COLO829 (cell line): ENCODE measurements around the gene PMEPA1.
A peak's percentile ranks its signal among the peaks of the same experiment; 100 is the strongest.

Source experiments
- DNase-seq: peaks from one replicate; pipeline ENCODE4 v3.0.0; 2012; ENCODE audit warnings: low spot score

PMEPA1 gene

DNA sequence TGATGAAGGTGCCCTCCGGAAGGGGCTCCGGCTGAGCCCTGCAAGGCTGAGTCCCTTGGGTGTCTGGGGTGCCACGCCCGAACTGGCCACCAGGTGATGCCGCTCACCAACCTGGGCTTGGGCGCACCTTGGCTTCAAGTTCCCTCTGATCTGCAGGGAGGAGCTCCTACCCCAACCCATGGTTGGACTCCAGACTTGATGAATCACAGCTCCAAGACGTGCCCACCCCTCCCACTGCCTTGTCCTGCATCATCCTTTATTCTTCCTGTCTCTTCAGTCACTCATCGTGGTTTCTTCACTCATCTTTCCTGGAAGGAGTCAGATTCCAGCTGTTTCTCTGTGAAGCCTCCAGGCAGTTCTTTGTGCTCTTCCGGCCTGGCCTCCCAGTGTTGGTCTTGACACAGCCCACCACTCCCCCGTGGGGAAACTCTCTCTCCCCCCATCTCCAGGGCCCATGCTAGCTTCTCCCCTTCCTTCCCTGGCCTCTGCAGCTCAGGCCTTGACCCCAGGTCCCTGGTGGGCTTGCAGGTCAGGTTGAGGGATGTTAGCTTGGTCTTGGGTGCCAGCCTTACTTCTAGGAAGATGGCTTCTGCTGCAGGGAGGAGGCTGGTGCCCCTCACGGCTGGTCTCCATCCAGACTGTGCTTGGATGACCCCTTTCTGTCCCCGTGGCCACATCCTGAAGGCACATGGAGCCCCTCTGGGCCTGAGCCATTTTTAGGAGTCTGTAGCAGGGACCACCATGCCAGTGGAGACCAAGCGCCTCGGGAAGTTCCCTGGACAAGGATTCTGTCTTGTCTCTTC lies 87.0 kb downstream of the PMEPA1 start:
- DNase-seq, result peak; percentile 82

DNA sequence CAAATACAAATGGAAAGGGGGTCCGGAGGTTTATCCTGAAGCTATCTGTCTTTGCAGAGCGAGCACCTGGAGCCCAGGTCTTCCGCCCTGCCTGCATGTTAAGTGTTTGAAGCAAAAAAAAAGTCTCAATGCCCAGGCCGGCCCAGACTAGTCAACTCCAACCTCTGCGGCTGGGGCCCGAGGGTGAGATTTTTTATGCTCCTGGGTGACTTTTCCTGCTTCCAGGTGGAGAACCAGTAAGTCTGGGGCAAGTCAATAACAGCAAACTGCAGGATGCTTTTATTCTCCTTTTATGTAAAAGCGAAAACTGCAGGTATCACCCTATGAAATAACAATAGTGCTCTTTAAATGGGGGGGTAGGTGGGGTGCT lies 87.6 kb downstream of the PMEPA1 start:
- no peak for DNase-seq

DNA sequence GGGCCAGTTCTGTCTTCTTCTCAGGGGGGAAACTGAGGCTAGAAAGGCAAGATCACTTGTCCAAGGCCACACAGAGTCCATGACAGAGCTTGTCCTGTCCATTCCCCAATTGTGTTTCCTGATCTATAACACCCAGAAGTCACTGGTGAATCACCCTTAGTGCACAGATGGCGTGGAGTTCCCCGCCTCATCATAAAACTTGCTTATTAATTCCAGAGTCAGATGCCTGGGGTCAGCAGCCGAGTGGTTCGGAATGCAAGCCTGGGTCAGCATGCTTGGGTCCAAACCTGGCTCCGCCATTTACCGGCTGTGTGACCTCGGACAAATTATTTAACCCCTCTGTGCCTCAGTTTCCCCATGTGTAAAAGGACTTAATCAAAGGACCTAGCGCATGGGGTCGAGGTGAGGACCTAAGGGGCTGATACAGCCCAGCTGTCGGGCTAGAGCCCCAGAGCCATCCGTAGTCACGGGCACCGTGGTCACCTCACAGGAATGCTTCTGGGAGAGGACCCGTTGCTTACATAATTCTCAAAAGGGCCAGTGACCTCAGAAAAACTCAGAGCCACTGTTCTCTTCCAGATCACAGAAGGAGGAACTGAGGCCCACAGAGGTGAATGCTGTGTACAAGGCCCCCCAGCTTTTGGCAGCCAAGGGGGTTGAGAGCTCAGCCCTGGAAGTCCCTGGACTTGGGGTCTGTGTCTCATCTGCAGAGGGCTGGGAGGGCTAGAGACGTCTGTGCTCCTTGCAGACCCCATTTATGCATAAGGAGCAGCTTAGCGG lies 88.2 kb downstream of the PMEPA1 start:
- no peak for DNase-seq

DNA sequence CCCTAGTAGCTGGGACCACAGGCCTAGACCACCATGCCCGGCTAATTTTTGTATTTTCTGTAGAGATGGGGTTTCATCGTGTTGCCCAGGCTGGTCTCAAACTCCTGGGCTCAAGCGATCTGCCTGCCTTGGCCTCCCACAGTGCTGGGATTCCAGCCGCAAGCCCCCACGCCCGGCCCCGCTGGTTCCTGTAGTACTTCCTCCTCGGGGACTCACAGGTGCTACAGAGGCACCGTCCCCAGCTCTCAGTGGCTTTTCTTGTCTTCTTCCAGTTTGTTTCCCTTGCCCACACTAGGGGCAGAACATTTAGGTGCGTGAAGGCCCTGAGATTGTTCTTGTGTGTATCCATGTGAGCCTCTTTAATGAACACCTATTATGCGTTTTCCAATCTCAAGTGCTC lies 88.8 kb downstream of the PMEPA1 start:
- DNase-seq, result no peak

DNA sequence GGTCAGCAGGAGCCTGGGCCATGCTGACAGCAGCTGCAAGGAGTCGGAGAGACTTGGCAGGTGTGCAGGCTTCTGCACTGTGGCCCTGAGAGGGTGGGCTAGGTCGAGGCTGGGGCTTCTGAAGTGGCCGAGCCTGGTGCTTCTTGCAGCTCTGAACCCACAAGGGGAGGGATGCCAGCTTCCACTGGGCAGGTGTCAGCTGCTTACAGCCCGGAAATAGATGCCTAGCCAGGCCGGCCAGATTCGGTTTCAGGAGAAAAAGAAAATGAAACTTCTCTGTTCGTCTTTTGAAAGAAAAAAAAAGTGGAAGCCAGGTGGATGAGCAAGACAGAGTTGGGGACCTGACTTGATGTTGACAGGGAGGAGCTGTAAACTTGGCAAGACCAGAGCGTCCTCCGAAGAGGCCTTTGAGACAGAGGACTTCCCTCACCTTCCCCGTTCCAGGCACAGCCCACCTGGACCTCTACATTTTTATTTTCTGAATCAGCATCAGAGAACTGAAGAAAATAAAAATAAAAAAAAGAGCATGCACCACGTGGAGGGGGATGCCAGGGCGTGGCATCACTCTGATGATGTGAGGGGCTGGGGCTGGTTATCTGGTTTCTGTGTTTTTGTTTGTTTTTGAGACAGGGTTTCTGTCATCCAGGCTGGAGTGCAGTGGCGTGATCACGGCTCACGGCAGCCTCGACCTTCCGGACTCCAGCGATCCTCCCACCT lies 89.4 kb downstream of the PMEPA1 start, which contains the start of gene ZBP1:
TSS of gene ZBP1 (minus strand) at position 153 of the 717 bp plus-strand sequence. CDS start at position 22, 131 bp downstream.
- no peak for DNase-seq

DNA sequence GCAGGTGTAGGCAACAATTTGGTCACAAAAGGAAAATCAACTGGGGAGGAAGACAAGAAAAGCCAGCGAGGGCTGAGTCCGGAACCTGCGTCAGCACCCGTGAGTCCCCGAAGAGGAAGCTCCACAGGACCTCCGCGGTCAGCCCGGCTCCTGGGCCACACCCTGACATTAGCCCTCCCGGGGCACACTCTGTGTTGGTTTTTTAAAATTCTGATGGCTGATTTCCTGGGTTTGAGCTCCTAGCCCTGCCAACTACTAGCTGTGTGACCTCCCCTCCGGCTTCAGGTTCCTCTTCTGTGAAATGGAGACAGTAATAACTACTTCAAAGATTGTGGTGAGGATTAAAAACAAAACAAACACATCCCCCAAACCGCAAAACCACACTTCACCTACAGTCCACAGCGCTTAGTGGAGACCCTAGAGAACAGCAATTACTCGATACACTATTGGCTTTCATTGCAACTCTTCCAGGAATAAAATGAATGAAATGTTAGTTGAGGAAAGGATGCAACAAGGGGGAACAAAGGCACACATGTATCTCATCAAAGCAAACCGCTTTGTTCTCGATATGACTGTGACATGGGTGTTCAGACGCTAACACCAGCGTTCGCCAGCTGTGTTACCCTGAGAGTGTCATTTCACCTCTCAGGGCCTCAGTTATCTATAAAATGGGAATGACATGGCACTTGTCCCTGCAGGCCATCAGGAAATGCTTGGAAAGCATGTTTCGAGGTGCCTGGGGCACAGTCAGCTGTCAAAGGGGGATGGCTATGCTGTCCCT lies 90.6 kb downstream of the PMEPA1 start:
- no peak for DNase-seq

DNA sequence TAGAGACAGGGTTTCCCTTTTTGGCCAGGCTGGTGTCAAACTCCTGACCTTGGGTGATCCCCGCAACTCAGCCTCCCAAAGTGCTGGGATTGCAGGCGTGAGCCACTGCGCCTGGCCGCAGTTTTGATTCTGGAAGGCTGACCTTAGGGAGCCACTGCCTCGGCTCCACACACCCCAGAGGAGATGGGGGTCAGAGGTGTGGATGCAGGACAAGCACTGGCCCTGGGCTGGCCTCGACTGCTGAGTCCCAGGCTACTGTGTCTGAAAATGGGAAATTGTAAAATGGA lies 91.1 kb downstream of the PMEPA1 start:
- DNase-seq, result no peak

DNA sequence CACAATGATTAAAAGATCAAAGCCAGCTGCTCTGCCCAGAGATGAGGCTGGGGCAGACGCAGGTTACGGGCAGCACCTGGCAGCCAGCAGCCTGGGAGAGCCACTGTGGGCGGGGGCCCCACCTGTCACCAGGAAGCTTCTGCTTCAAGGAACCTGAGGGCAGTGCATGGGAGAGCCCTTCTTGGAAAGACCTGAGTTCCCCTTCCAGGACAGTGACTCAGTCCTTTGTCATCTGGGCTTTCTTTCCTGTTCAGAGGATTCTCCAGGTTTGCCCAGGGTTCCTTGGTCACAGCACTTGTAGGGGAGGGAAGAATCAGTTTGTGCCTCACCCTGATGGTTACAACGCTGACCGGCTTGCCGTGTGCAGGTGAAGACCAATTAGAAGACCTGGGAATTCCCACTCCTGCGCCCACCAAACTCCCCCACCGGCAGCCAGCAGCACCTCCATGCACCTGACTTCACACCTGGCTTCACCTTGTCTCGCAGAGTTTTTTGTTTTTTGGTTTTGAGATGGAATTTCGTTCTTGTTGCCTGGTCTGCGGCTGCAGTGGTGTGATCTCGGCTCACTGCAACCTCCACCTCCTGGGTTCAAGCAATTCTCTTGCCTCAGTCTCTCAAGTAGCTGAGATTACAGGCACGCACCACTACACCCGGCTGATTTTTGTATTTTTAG lies 91.6 kb downstream of the PMEPA1 start:
- DNase-seq, result no peak

DNA sequence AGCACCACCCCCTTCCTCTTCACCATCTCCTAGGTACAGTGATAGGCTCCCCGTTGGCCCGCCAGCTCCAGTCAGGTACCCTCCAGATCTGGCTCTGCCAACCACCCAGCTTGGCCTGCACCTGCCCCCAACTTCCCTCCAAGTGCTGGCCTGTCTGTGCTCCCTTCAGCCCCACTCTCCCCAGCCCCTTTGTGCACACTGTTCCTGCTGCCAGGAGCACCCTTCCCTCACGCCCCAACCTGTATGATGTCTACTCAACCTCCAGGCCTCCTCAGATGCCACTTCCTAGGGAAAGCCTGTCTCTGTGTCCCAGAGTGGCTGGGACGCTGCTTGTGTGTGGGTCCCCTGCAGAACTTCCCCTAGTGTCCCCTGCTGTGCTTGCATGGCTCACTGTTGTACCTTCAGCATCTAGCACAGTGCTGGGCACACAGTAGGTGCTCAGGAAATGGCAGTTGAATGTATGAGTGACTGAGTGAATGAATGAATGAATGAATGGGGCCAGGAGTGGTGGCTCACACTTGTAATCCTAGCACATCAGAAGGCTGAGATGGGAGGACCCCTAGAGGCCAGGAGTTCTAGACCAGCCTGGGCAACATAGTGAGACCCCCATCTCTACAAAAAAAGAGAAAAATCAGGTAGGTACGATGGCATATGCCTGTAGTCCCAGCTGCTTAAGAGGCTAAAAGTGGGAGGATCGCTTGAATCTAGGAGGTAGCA lies 92.6 kb downstream of the PMEPA1 start:
- no peak for DNase-seq

DNA sequence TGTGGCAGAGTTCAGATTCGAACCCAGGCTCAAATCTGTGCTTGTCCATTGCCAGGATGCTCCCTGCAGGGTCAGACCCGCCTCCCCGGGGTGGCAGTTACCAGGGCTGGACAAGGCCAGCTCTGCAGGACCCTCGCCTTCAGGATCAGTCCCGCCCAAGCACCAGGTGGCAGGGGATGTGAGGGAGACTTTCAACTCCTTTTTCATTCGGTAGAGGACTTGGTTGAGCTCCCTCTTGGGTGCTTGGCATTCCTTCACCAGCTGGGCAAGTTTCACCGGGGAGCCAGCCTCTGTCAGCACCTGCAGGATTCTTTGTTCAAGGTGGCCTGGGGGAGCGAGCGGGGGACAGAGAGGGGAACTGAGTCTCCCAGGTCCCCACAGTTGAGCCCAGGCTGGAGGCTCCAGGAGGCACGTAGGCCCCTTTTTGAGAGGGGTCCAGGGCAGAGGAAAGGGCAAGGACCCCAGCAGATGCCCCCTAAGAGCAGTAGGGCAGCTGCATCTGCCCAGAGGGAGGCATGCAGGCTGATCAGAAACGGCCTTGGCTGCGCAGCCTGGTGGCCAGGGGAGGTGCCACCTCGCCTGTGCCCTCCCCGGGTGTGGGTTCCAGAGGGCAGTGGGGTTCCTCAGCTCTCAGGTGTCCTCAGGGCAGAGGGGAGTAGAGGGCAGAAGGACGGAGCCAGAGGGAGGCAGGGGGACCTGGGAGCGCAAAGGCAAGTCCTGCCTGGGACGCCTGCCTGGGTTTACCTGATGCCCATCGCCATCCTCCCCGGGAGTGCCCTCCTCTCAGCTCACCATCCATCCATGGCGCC lies 93.5 kb downstream of the PMEPA1 start:
- no peak for DNase-seq

DNA sequence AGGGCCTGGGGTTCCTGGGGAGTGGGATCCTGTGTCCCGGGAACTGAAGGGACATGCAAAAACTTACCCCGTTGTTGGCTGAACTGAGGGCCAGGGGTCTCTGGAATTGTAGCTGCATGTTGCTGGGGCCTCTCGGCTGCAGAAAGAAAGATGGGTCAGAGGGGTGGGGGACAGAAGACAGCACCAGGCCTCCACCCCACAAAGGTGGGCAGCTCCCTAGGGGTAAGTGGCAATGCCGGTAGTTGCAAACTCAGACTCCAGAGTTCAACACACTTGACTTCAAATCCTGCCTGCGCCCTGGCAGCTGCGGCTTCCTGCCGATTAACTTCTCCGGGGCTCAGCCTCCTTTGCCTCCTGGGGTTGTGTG lies 94.4 kb downstream of the PMEPA1 start:
- no peak for DNase-seq

DNA sequence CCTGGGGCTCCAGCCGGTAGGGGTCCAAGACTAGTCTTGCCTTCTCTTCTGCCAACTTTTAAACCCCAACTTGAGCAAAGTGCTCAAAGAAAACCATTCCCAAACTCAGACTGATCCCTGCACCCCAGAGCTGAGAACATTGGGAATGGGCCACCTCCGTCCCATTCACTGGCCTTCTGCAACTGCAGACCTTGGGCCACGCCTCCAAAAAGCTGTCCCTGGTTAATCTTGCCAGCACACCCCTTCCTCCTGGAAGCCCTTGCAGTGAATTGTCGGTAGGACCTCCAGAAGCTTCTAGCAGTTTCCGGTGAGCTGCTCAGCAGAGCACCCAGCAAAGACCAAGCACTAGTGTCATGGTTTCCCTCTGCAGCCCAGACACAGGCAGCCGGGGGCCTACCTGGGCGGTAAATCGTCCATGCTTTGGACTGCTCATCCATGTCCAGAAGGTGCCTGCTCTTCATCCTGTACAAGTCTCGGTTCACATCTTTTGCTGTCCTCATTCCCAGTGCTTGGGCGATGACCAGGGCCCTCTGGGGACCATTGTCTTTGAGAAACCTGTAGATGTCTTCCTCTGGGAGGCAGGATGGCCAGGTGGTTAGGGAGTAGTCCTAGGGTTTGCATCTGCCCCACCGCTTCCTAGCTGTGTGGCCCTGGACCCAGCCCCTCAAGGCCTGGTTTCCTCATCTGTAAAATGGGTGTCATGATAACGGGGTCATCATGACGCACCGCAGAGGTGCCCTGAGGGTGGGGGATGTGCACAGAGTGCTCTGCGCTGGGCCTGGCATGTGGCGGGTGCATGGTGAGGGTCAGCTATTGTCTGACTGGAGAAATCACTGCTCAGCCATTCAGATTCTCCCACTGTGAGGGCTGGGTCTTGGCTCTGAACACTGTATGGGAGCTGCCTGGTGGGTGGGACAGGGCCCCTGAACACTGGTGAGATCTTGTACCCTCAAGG lies 95.0 kb downstream of the PMEPA1 start:
- no peak for DNase-seq

DNA sequence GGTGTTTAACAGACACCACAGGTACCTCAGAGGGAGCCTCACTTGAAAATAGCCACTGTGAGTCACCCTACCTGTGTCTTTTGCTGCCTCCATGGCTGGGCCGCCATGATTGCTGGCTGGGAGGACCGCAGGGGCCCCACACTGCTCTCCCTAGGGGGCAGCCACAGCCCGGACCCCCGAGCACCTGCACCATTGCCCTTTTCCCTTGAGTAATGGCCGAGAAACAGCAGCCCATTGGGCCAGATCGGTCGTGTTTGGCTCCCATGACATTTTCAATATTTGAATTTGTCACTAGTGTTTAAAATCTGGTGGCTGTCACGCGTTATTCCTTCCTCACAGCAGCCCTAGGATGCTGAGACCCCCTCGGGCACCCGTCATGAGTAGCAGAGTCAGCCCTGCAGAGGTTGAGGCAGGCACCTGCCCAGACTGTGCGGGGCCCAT lies 96.3 kb downstream of the PMEPA1 start:
- DNase-seq, result no peak

DNA sequence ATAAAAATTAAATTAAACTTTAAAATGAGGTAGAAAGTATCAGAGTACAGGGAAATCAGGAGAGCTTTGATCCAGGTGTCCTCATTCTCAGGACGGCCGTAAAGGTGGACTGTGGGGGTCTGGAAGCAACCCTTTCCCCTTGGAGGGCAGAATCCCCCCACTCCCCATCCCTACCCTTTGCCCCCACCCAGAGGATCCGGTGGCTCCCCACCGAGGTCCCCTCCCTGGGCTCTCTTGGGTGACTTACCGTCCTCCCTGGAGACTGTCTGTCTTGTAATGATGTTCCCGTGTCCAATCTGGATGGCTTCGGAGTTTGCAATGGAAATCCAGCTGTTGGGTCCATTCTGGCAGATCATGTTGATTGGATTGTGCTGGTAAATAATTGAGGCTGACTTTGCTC lies 96.9 kb downstream of the PMEPA1 start:
- DNase-seq, result no peak

DNA sequence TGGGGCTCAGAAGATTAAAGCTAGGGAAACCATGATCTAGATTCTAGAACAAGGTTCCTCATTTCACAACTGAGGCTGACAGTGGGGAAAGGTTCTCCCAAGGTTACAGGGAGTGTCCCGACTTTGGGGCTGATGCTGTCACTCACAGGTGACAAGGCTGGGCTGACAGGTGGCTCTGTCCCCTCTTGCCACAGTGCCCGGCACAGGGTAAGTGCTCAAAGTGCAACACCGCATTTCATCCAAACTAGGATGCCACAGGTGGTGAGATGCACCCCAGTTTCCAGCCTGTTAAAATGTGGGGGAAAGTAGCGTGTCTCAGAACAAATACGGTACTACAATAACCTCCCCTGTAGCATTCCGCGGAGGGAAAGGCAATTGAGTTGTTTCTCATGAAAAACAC lies 97.4 kb downstream of the PMEPA1 start:
- no peak for DNase-seq

DNA sequence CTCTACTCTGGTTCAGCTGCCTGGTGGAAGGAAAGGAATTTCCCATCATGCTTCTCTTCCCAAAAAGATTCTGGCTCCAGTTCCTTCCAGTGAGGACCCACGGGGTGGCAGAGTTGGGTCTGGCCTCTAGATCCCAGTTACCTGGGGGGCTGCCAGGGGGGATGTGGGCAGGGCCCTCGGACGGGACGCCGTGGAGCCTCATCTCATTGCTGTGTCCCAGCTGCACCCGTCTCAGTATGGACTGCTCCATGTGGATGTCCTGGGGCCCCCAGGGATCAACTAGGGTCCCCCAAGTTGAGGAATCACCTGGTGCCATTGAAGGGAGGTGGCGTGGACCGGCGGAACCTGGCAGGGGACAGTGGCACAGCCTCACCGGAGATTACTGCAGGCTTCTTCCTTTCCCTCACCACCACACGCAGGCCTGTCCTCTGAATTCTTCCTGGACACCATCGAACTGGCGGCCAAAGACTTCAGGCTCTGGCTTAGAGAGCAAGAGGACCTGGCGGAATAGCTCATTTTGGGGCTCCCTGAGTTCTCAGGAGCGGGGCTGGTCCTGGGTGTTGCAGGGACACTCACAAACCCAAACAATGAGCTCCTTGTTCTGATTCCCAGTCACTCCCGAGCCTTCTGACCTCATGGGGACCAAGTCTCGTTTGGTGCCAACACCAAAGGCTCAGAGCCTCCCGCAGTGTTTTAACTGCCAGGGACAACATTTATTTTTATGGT lies 98.1 kb downstream of the PMEPA1 start:
- no peak for DNase-seq

DNA sequence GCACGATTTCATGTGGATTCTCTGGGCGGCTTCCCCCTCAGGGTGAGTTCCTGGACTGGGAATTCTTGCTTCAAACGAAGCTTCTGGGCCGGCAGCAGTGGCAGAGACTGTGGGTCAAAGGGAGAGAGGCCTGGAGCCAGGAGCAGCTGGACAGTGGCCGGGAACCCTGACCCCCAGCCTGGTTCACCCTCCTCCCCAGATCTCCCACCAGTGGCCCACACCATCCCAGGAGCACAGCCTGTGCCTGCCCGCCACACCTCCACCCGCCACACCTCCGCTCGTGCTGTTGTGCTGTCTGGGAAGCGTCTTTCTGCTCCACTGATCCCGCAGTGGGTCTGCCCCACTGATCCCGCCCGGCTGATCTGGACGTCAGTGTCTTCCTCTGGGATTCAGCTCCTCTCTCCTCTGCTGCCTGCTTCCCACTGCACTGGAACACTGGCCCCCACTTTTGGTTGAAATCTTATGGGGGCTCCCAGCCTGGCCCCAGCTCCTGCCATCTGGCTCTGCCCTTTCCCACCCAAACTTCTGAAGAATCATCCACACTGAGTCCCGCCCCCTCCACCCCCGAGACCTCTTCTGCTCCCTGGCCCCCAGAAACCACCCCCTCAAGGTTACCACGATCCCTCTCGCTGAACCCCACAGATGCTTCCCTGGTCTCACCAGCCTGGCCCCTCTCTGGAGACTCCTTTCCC lies 99.4 kb downstream of the PMEPA1 start:
- DNase-seq, result no peak

DNA sequence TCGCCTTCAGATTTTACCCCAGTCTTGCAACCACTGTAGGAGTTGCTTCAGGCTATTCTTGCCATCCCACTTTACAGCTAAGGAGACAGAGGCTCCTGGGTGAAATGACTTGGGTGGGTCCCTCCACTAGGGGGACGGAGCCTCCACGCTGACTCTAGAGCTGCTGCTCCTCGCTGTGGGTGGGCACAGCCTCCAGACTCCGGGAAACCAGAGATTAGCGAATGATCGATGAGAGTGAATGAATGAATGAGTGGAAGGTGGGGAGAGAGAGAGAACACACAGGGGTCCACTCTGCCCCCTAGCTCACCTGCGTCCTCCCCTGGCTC lies 100.0 kb downstream of the PMEPA1 start:
- DNase-seq, result no peak
